ENCODE measurements around the gene NEK1.
"Not testable (repeated sequence)": the region's sequence is repeated elsewhere in the genome, so short reads cannot be mapped to it uniquely, and the experiment has no call there.

NEK1 gene

GRCh38 chr4:169628579-169628978 lies 16.2 kb upstream of the NEK1 start:
- H3K4me3 ChIP-seq (ENCODE audit: low read depth, low read length) = no peak overlapping the region

- no peak overlapping the region for H3K4me3 ChIP-seq (ENCODE audit: low read depth, low read length)
Measured at GRCh38 chr4:169627307-169627706, 14.9 kb upstream of the NEK1 start.

- H3K4me3 ChIP-seq (ENCODE audit: low read depth, low read length) = no peak overlapping the region
Measured at GRCh38 chr4:169626331-169627282, 14.2 kb upstream of the NEK1 start.

GRCh38 chr4:169625886-169626285 lies 13.5 kb upstream of the NEK1 start:
- no peak overlapping the region for H3K4me3 ChIP-seq (ENCODE audit: low read depth, low read length)

- H3K4me3 ChIP-seq (ENCODE audit: low read depth, low read length) = not testable (repeated sequence)
Measured at GRCh38 chr4:169624012-169624411, 11.6 kb upstream of the NEK1 start.

- no peak overlapping the region for H3K4me3 ChIP-seq (ENCODE audit: low read depth, low read length)
Measured at GRCh38 chr4:169622566-169622965, 10.2 kb upstream of the NEK1 start.

GRCh38 chr4:169621731-169622492 lies 9.5 kb upstream of the NEK1 start:
- H3K4me3 ChIP-seq (ENCODE audit: low read depth, low read length) = peak overlapping the region; percentile 8

GRCh38 chr4:169620880-169621248 lies 8.5 kb upstream of the NEK1 start:
- H3K4me3 ChIP-seq (ENCODE audit: low read depth, low read length) = peak overlapping the region; percentile 83

GRCh38 chr4:169619958-169620879 lies 7.8 kb upstream of the NEK1 start, which contains the start of gene CLCN3:
CLCN3 (plus strand) TSS chr4:169620578; CDS start chr4:169635929, 15,351 bp downstream.
- peak within 1 kb of the TSS; percentile 83 for H3K4me3 ChIP-seq (ENCODE audit: low read depth, low read length)

GRCh38 chr4:169619518-169619957 lies 7.2 kb upstream of the NEK1 start:
- H3K4me3 ChIP-seq (ENCODE audit: low read depth, low read length) = peak overlapping the region; percentile 83

GRCh38 chr4:169618986-169619385 lies 6.6 kb upstream of the NEK1 start:
- H3K4me3 ChIP-seq (ENCODE audit: low read depth, low read length) = no peak overlapping the region

- H3K4me3 ChIP-seq (ENCODE audit: low read depth, low read length) = no peak overlapping the region
Measured at GRCh38 chr4:169618286-169618685, 5.9 kb upstream of the NEK1 start.

GRCh38 chr4:169617306-169617705 lies 4.9 kb upstream of the NEK1 start:
- H3K4me3 ChIP-seq (ENCODE audit: low read depth, low read length) = no peak overlapping the region

GRCh38 chr4:169616846-169617245 lies 4.5 kb upstream of the NEK1 start:
- no peak overlapping the region for H3K4me3 ChIP-seq (ENCODE audit: low read depth, low read length)

- no peak overlapping the region for H3K4me3 ChIP-seq (ENCODE audit: low read depth, low read length)
Measured at GRCh38 chr4:169615467-169616106, 3.2 kb upstream of the NEK1 start.

GRCh38 chr4:169612871-169613859 lies 782 bp upstream of the NEK1 start:
- peak overlapping the region; percentile 93 for H3K4me3 ChIP-seq (ENCODE audit: low read depth, low read length)

GRCh38 chr4:169611157-169611556 lies 1.2 kb downstream of the NEK1 start:
- no peak overlapping the region for H3K4me3 ChIP-seq (ENCODE audit: low read depth, low read length)

- no peak overlapping the region for H3K4me3 ChIP-seq (ENCODE audit: low read depth, low read length)
Measured at GRCh38 chr4:169604903-169605331, 7.5 kb downstream of the NEK1 start.

Data from iPS-11a (cell line).